ENCODE data around the gene GLYAT.
A peak's percentile ranks its signal among the peaks of the same experiment; 100 is the strongest.

Gene GLYAT

DNA sequence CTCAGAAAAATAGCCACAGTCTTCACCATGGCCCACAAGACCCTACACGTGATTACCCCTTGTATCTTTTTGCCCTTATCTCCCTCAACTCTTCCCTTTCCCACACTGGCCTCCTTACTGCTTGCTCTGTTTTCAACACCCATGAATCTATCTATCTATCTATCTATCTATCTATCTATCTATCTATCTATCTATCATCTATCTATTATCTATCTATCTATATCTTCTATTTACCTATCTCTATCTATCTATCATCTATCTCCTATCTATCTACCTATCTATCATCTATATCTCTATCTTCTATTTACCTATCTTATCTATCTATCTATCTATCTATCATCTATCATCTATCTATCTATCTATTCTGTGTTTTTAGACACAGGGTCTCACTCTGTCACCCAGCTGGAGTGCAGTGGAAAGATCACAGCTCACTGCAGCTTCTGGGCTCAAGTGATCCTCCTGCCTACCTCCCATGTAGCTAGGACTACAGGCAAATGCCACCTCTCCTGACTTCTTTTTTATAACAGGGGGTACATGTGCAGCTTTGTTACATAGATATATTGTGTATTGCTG, 55.1 kb downstream of the GLYAT start:
- no peak overlapping the region for H3K4me3 ChIP-seq (ENCODE audit: low read depth, low read length)
- DNase-seq (ENCODE audit: low read depth) = no peak
- TF ChIP-seq, protein P1, sequence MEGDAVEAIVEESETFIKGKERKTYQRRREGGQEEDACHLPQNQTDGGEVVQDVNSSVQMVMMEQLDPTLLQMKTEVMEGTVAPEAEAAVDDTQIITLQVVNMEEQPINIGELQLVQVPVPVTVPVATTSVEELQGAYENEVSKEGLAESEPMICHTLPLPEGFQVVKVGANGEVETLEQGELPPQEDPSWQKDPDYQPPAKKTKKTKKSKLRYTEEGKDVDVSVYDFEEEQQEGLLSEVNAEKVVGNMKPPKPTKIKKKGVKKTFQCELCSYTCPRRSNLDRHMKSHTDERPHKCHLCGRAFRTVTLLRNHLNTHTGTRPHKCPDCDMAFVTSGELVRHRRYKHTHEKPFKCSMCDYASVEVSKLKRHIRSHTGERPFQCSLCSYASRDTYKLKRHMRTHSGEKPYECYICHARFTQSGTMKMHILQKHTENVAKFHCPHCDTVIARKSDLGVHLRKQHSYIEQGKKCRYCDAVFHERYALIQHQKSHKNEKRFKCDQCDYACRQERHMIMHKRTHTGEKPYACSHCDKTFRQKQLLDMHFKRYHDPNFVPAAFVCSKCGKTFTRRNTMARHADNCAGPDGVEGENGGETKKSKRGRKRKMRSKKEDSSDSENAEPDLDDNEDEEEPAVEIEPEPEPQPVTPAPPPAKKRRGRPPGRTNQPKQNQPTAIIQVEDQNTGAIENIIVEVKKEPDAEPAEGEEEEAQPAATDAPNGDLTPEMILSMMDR (IDR thresholded peaks at IDR 0.05; ENCODE audit: insufficient read depth, low read depth, low read length, missing control alignments) = no peak

DNA sequence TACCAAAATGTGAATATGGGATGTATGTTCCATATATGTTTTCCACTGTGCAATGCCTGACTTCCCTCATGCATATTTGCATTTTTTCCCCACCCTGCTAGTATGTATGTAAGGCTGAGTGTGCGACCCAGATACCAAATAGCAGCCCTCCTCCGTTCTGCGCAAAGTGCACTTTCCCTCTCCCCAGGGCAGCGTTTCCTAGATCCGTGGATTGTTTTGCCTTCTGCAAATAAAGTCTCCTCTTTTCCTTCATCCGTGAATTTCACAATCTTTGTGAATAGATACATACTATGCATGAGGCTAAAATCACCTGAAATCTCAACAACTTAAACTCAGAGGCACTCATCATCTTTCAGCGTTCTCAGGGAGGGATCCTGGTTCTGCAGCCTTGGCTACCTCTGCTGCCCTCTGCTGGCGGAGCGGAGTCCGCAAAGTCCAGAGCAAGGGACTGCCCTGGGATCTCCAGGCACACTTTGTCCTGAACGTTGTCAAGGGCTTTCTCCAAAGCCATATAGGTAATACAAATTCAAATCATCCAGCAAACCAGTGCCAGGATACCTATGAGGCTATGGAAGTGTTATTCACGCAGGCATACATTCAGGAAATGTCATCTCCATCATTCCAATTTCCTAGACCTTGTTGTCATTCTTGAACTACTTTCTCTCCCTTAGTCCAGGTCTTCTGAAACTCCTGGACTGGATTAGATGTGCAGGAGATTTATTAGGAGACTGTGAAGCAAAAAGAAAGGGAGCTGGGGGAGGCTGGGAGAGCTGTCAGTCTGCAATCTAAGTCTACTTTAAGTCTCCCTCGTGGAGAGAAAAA, 56.2 kb downstream of the GLYAT start:
- TF ChIP-seq, protein P1 (IDR thresholded peaks at IDR 0.05; ENCODE audit: insufficient read depth, low read depth, low read length, missing control alignments) = peak; percentile 99
- DNase-seq (ENCODE audit: low read depth) = peak; percentile 76
- no peak overlapping the region for H3K4me3 ChIP-seq (ENCODE audit: low read depth, low read length)

DNA sequence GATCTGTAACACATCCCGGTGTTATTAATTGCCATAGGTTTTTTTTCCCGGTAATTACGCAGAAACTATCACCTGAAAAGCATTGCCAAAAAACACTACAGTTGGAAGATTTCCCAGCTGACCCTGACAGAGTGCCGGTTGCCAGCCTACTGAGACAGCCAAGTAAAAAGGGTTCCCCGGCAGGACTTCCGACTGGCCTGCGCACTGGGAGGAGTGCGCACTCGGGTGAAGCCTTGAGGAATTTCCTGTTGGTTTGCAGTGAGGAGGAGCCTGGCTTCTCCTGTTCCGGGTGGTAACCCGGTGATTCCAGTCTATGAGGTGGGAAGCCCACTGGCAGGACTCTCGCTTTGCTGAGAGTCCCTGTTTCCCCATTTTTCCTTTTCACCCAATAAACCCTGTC, 57.1 kb downstream of the GLYAT start:
- TF ChIP-seq, protein P1 (IDR thresholded peaks at IDR 0.05; ENCODE audit: insufficient read depth, low read depth, low read length, missing control alignments) = no peak
- DNase-seq (ENCODE audit: low read depth) = no peak
- H3K4me3 ChIP-seq (ENCODE audit: low read depth, low read length) = no peak overlapping the region

DNA sequence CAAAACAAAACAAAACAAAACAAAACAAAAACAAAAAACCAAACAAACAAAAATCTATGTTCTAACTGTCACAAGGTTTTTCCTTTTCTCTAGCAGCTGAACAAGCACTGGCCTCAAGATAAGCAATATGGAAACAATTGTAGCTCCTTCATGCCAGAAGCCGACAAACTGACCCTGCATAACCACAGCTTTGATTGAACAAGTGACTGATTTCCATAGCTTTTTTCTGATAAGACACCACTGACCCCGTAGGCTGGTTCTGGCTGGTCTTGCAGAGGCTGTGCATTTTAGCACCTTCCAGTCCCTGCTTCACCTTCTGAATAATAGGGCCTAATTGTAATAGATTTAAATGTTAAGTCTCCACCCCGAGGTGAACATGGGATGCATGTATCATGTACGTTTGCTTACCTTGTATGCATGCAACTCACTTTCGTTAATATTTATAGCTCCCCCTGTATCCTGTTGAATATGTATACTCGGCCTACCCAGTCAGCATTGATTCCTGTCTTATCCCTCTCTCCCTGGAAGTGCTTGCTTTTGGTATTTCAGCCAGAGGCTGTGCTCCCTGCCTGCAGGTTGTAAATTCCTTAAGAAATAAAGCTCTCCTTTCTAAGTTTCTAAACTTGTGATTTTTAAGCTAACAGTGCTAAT, 59.6 kb downstream of the GLYAT start:
- no peak overlapping the region for H3K4me3 ChIP-seq (ENCODE audit: low read depth, low read length)
- no peak for DNase-seq (ENCODE audit: low read depth)
- TF ChIP-seq, protein P1 (IDR thresholded peaks at IDR 0.05; ENCODE audit: insufficient read depth, low read depth, low read length, missing control alignments) = no peak

DNA sequence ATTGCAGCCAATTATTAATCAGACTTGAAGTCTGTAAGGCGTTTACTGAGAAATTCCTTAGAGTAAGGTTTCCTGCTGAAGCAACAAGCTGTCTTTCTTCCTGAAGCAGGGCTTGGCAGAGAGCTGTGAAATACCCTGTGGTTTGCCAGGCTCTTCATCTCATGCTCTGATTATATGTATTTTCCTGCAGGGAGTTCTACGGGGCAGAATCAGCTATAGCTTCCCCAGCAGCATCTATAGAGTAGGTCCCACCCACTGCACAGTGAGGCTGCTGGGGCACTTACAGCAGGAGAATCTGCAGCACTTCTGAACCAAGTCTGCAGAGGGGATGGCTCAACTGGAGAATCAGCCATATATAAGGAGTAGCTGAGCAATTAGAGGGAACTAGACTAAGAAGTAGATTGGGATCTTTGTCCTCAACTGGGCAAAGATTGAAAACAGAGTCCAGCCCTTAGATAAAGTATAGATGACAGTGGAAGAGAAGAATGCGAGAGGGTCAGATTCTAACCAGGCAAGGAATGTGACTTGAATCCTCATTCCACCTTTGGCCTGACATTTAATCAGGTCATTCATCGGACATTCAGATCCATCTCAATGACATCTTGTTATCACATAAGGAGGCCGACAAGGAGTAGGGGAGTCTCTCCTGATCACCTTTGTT, 71.7 kb downstream of the GLYAT start:
- no peak for DNase-seq (ENCODE audit: low read depth)
- H3K4me3 ChIP-seq (ENCODE audit: low read depth, low read length) = no peak overlapping the region
- TF ChIP-seq, protein P1 (IDR thresholded peaks at IDR 0.05; ENCODE audit: insufficient read depth, low read depth, low read length, missing control alignments) = no peak

DNA sequence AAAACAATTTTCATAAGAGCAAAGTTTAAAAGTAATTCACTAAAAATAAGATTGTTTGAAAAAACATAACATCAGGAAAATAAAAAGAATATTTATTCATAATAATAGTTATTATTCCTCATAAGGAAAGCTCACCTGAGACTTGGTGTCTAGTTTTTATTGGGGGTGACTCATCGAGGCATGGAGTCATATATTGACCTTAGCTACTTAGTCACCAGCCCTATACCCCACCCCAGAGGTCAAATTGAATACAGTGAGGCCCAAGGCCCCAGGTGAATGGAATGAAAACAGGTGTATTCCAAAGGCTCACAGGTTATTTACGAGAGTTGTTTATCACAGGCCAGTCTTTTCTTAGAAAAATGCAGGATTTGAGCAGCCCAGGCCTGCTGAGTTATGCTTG, 72.3 kb downstream of the GLYAT start:
- TF ChIP-seq, protein P1 (IDR thresholded peaks at IDR 0.05; ENCODE audit: insufficient read depth, low read depth, low read length, missing control alignments) = no peak
- no peak overlapping the region for H3K4me3 ChIP-seq (ENCODE audit: low read depth, low read length)
- DNase-seq (ENCODE audit: low read depth) = no peak
